ENCODE results near the gene ARPC2. TPM values are rescaled to one million over a fixed set of nuclear protein-coding genes. Genes with fewer than 3 reads are reported as not detected.

Gene ARPC2
- total and polyA plus RNA-seq, 8 donors: 92.1 to 456 (median 256) TPM

DNA sequence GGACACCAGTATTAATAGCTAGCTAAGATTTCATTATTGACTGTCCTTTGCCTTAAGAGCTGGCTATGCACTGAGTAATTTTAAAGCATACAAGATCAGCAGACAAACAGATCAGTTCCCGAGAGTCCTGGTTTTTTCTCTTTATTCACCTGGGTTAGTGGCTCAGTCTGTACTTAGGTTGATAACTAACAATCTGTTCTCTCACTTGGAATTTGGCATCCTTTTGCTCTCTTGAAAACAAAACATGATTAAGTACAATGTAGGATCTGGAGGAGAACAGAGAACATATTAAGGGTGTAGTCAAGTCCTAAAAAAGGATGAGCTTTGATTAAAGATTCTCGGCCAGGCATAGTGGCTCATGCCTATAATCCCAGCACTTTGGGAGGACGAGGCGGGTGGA is 16.6 kb downstream of the ARPC2 start:
- no peak overlapping the region for H3K4me3 ChIP-seq
- no peaks in the 10 kb centered on the region for H3K27me3 ChIP-seq
- H3K4me1 ChIP-seq: peaks cover 26 to 84% (median 73%) of the 10 kb centered on the region in 4 donors
- TF ChIP-seq, protein P1, sequence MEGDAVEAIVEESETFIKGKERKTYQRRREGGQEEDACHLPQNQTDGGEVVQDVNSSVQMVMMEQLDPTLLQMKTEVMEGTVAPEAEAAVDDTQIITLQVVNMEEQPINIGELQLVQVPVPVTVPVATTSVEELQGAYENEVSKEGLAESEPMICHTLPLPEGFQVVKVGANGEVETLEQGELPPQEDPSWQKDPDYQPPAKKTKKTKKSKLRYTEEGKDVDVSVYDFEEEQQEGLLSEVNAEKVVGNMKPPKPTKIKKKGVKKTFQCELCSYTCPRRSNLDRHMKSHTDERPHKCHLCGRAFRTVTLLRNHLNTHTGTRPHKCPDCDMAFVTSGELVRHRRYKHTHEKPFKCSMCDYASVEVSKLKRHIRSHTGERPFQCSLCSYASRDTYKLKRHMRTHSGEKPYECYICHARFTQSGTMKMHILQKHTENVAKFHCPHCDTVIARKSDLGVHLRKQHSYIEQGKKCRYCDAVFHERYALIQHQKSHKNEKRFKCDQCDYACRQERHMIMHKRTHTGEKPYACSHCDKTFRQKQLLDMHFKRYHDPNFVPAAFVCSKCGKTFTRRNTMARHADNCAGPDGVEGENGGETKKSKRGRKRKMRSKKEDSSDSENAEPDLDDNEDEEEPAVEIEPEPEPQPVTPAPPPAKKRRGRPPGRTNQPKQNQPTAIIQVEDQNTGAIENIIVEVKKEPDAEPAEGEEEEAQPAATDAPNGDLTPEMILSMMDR (IDR thresholded peaks at IDR 0.05): no peak
- TF ChIP-seq POLR2AphosphoS5 (IDR thresholded peaks at IDR 0.05) (no peak), POLR2A (IDR thresholded peaks at IDR 0.05) (no peak), EP300 (IDR thresholded peaks at IDR 0.05) (no peak)
- DNase-seq: no peak
- H3K27ac ChIP-seq: peak overlapping the region; percentile 1 to 71 (median 59)
- no peaks in the 10 kb centered on the region for H3K9me3 ChIP-seq
- intact Hi-C loops (cut with DNase I; ENCODE audit: low total_unique reads): no loop called here
- H3K36me3 ChIP-seq: peaks cover 50 to 99% (median 92%) of the 10 kb centered on the region in 4 donors
- WGBS, 5 donors: 64 to 83% (median 64%) methylated on average over 4 of the region's 4 CpGs

DNA sequence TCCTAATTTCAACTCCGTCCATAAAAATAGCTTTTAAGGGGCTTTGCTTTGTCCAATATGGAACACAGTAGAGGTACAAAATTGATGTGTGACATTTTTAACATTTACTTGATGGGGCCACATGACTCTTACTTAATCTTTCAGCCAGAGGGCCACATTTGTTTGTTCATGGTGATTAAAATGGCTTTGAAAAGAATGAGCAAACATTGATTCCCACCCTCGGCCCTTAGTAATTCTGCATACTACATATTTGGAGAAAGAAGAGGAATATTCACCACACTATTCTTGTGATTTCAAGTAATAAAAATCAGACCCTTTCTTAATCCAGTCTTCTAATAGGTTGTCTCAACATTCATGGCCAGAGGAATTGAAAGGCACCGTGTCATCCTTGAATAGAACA is 17.5 kb downstream of the ARPC2 start:
- Histone ChIP-seq H3K36me3 (peaks cover 54 to 100% (median 97%) of the 10 kb centered on the region in 4 donors), H3K27me3 (no peaks in the 10 kb centered on the region), H3K9me3 (no peaks in the 10 kb centered on the region), H3K4me1 (peaks cover 22 to 74% (median 63%) of the 10 kb centered on the region in 4 donors), H3K4me3 (no peak overlapping the region), H3K27ac (peak overlapping the region in 4 of 5 donors; percentile 43 to 71 (median 60))
- intact Hi-C loops (cut with DNase I; ENCODE audit: low total_unique reads): no loop called here
- peak in 1 of 2 donors; percentile 52 for DNase-seq
- peak in 1 of 3 donors; percentile 16 for TF ChIP-seq POLR2AphosphoS5 (IDR thresholded peaks at IDR 0.05)
- no peak for TF ChIP-seq EP300 (IDR thresholded peaks at IDR 0.05)
- 24 to 35% (median 29%) methylated on average over 3 of the region's 3 CpGs for WGBS, 5 donors

DNA sequence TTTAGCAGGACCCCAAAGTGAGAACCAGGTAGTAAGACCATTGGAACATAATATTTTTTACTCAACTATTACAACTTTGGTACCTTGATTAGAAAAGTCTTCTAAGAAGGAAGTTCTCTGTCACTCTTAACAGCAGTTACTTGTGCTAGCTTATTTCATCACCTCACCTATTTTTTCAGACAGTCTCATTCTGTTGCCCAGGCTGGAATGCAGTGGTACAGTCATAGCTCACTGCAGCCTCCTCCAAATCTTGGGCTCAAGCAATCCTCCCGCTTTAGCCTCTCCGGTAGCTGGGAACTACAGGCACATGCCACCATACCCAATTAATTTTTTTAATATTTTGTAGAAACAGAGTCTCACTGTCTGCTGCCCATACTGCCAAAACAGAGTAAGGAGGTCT is 18.0 kb downstream of the ARPC2 start:
- peaks cover 59 to 100% (median 98%) of the 10 kb centered on the region in 4 donors for H3K36me3 ChIP-seq
- H3K27ac ChIP-seq: peak overlapping the region; percentile 41 to 71 (median 59)
- 83 to 97% (median 94%) methylated on average over 2 of the region's 2 CpGs for WGBS, 5 donors
- TF ChIP-seq POLR2AphosphoS5 (IDR thresholded peaks at IDR 0.05) (no peak), POLR2A (IDR thresholded peaks at IDR 0.05) (no peak), EP300 (IDR thresholded peaks at IDR 0.05) (no peak)
- TF ChIP-seq, protein P1 (IDR thresholded peaks at IDR 0.05): no peak
- DNase-seq: no peak
- H3K4me1 ChIP-seq: peaks cover 17 to 70% (median 58%) of the 10 kb centered on the region in 4 donors
- no peaks in the 10 kb centered on the region for H3K27me3 ChIP-seq
- intact Hi-C loops (cut with DNase I; ENCODE audit: low total_unique reads): no loop called here
- H3K9me3 ChIP-seq: no peaks in the 10 kb centered on the region
- no peak overlapping the region for H3K4me3 ChIP-seq

DNA sequence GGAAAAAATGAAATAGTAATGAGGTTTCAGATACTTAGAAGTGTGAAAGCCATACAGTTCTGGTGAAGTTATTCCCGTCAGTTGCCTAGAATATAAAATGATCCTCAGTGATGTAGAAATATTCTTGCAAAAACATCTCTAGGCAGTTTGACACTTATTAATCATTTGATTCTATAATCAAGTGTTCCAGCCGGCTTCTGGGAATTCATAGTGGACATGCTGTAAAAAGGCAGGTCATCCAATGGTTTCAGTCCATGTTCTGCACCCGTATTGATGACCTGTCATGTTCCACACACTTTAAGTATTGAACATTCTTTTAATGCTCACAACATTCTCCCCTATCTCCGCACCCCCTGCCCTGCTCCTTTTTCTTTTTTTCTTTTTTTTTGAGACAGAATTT is 19.8 kb downstream of the ARPC2 start:
- Histone ChIP-seq H3K27me3 (no peaks in the 10 kb centered on the region), H3K27ac (no peak overlapping the region), H3K9me3 (no peaks in the 10 kb centered on the region), H3K4me3 (no peak overlapping the region), H3K36me3 (peaks cover 62 to 100% (median 98%) of the 10 kb centered on the region in 4 donors), H3K4me1 (peaks cover 17 to 54% (median 40%) of the 10 kb centered on the region in 4 donors)
- no peak for TF ChIP-seq POLR2AphosphoS5 (IDR thresholded peaks at IDR 0.05)
- TF ChIP-seq POLR2A (IDR thresholded peaks at IDR 0.05): no peak
- TF ChIP-seq, protein P1 (IDR thresholded peaks at IDR 0.05): no peak
- no peak for TF ChIP-seq EP300 (IDR thresholded peaks at IDR 0.05)
- no peak for DNase-seq
- 90 to 94% (median 92%) methylated on average over 4 of the region's 4 CpGs for WGBS, 5 donors
- intact Hi-C loops (cut with DNase I; ENCODE audit: low total_unique reads): no loop called here

DNA sequence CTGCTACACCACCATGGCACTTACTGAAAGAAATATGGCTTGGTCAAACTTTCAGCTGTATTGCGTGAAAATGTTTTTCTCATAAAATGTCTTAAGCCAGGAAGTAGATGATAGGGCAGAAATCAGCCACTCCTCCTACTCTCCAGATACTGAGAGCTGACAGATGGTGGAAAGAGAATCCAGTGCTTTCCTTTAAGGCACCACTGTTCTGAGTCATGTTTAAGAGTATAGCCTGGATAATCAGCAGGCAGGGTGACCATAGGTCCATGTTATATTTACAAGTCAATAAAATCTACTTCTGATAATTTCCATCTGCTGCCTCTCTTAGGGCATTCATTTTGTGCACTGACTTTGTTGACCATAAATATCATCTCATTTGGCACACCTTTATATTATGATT is 21.9 kb downstream of the ARPC2 start:
- H3K27me3 ChIP-seq: no peaks in the 10 kb centered on the region
- WGBS, 5 donors: 94 to 97% (median 96%) methylated on average over 1 of the region's 1 CpG
- peaks cover 77 to 100% (median 97%) of the 10 kb centered on the region in 4 donors for H3K36me3 ChIP-seq
- intact Hi-C loops (cut with DNase I; ENCODE audit: low total_unique reads): no loop called here
- H3K4me1 ChIP-seq: peaks cover 5 to 40% (median 30%) of the 10 kb centered on the region in 4 donors
- DNase-seq: no peak
- no peaks in the 10 kb centered on the region for H3K9me3 ChIP-seq
- H3K4me3 ChIP-seq: no peak overlapping the region
- H3K27ac ChIP-seq: no peak overlapping the region
- no peak for TF ChIP-seq POLR2AphosphoS5 (IDR thresholded peaks at IDR 0.05)
- TF ChIP-seq EP300 (IDR thresholded peaks at IDR 0.05): no peak
- TF ChIP-seq, protein P1 (IDR thresholded peaks at IDR 0.05): no peak
- TF ChIP-seq POLR2A (IDR thresholded peaks at IDR 0.05): no peak

Data from stomach (tissue), 9 donors.